Fibroblast of lung (primary cell): Measurements from ENCODE around the gene SERTAD3. TPM values are rescaled to one million over a fixed set of nuclear protein-coding genes. Genes with fewer than 3 reads are reported as not detected.

ENCODE experiments used
- DNase-seq, 2 donors: peaks; one replicate each; pipeline versions ENCODE4 v3.0.0 to v3.0.0-alpha.2; 2010; ENCODE audit warnings: low read depth in 2 of 2
- H2AFZ ChIP-seq: 2 replicates; pipeline ENCODE4 v1.5.1; 2012; ENCODE audit warnings: low read length, control low read depth, inconsistent platforms
- H3K27ac ChIP-seq: 2 replicates; pipeline ENCODE4 v1.5.1; 2011; ENCODE audit warnings: low read length, control low read depth; ENCODE audit not compliant: insufficient read depth
- H3K27me3 ChIP-seq: 2 replicates; pipeline ENCODE4 v1.5.1; 2011; ENCODE audit warnings: mild to moderate bottlenecking, low read length; ENCODE audit not compliant: control insufficient read depth, insufficient read depth
- H3K36me3 ChIP-seq: 2 replicates; pipeline ENCODE4 v1.5.1; 2011; ENCODE audit warnings: low read length; ENCODE audit not compliant: control insufficient read depth, insufficient read depth
- H3K4me1 ChIP-seq: 2 replicates; pipeline ENCODE4 v1.5.1; 2011; ENCODE audit warnings: low read length; ENCODE audit not compliant: control insufficient read depth, insufficient read depth; ENCODE audit errors: extremely low read depth
- H3K4me2 ChIP-seq: 2 replicates; pipeline ENCODE4 v1.5.1; 2011; ENCODE audit warnings: low read length, control low read depth; ENCODE audit not compliant: insufficient read depth; ENCODE audit errors: extremely low read depth
- H3K4me3 ChIP-seq, 4 experiments: fragments of 200-600 bp in 1 of 4; sonication (generic) in 1 of 4; replicated peaks in 1 of 4; 2 replicates each; pipeline ENCODE4 v1.5.1; 2011 to 2016; ENCODE audit warnings: low read length in 4 of 4, low read depth in 3 of 4, mild to moderate bottlenecking in 3 of 4, control low read depth in 2 of 4, inconsistent platforms in 1 of 4, mixed read lengths in 1 of 4; ENCODE audit not compliant: insufficient read depth in 1 of 4; ENCODE audit errors: control extremely low read depth in 1 of 4
- H3K79me2 ChIP-seq: 2 replicates; pipeline ENCODE4 v1.5.1; 2012; ENCODE audit warnings: mild to moderate bottlenecking, low read length, inconsistent platforms; ENCODE audit not compliant: control insufficient read depth, insufficient read depth
- H3K9ac ChIP-seq: 2 replicates; pipeline ENCODE4 v1.5.1; 2011; ENCODE audit warnings: mild to moderate bottlenecking, low read length, control low read depth; ENCODE audit not compliant: insufficient read depth
- H3K9me3 ChIP-seq: 2 replicates; pipeline ENCODE4 v1.5.1; 2012; ENCODE audit warnings: low read depth, low read length; ENCODE audit not compliant: control insufficient read depth, insufficient read depth
- H4K20me1 ChIP-seq: 2 replicates; pipeline ENCODE4 v1.5.1; 2011; ENCODE audit warnings: low read length; ENCODE audit not compliant: control insufficient read depth, insufficient read depth; ENCODE audit errors: extremely low read depth
- EZH2 ChIP-seq: IDR thresholded peaks from 2 replicates; pipeline ENCODE4 v1.5.1; 2012; ENCODE audit warnings: low read length, control low read depth, mild to moderate bottlenecking; ENCODE audit errors: missing control alignments
- polyA plus RNA-seq, 2 donors: library from polyadenylated mRNA; depleted of rRNA in 1 of 2; stranded (reverse) in 1 of 2; unstranded in 1 of 2; fragments of >200 nt; gene quantifications; 2 replicates each; pipeline ENCODE4 v1.2.1, GENCODE V29; 2011 to 2012; ENCODE audit warnings: missing spikeins in 1 of 2
- total RNA-seq: library from RNA; depleted of rRNA; stranded (reverse); fragments of >200 nt; gene quantifications from 2 replicates; pipeline ENCODE4 v1.2.1, GENCODE V29; 2014
- TF ChIP-seq, protein P1 (sequence below), 2 donors: IDR thresholded peaks in 1 of 2; conservative IDR thresholded peaks in 1 of 2; 1 replicate in 1 of 2; 2 replicates in 1 of 2; pipeline ENCODE4 v1.5.1; 2011 to 2012; ENCODE audit warnings: low read length in 2 of 2, control low read depth in 1 of 2, inconsistent platforms in 1 of 2, low read depth in 1 of 2, mild to moderate bottlenecking in 1 of 2

Gene SERTAD3
- total and polyA plus RNA-seq, 2 donors (not counting 1 experiment from before 2014, with no cell fraction given): 22.3 to 24.8 TPM

DNA sequence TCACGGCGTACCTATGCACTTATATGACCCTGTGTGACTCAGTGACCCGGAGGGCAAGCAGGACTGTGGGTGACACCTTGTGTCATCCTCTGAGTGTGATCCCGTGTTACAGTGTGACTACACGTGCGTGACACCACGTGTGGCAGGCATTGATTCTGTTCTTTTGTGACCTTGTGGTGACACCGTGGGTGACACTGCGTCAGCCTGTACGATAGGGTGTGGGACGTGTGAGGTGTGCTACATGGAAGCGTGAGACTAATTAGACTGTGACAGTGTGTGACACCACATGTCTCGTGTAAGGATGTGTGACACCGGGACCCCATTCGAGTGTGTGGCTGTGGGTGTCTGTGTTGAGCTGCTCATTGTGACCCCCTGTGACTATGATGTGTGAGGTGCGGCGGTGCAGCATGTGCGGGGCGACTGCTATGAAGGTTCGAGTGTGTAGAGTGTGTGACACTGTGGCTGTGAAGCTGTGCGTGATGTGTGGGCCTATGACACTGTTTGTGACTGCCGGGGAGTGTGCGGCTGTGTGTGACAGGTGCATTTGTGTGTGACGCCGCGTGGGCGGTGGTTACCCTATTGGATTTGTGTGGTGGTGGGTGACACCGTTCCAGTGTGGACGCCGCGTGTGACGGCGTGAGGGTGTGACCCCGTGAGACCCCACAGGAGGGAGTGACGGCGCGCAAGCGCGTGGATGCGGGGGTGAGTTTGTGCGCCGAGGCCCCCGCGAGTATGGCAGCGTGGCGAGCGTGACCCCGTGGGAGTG lies 22.3 kb upstream of the SERTAD3 start:
- Histone ChIP-seq H3K27ac (no peak overlapping the region), H3K79me2 (no peaks in the 10 kb centered on the region), H3K27me3 (no peaks in the 10 kb centered on the region), H3K4me1 (peaks cover 12% of the 10 kb centered on the region), H3K4me3 (peak overlapping the region in 3 of 4 experiments; percentile 28 to 50 (median 30)), H3K36me3 (no peaks in the 10 kb centered on the region), H3K9ac (no peak overlapping the region), H3K9me3 (no peaks in the 10 kb centered on the region), H3K4me2 (peak overlapping the region; percentile 87), H2AFZ (peak overlapping the region; percentile 3), H4K20me1 (no peaks in the 10 kb centered on the region)
- TF ChIP-seq, protein P1, sequence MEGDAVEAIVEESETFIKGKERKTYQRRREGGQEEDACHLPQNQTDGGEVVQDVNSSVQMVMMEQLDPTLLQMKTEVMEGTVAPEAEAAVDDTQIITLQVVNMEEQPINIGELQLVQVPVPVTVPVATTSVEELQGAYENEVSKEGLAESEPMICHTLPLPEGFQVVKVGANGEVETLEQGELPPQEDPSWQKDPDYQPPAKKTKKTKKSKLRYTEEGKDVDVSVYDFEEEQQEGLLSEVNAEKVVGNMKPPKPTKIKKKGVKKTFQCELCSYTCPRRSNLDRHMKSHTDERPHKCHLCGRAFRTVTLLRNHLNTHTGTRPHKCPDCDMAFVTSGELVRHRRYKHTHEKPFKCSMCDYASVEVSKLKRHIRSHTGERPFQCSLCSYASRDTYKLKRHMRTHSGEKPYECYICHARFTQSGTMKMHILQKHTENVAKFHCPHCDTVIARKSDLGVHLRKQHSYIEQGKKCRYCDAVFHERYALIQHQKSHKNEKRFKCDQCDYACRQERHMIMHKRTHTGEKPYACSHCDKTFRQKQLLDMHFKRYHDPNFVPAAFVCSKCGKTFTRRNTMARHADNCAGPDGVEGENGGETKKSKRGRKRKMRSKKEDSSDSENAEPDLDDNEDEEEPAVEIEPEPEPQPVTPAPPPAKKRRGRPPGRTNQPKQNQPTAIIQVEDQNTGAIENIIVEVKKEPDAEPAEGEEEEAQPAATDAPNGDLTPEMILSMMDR (conservative IDR thresholded peaks at IDR 0.05 in 1 of 2, IDR thresholded peaks at IDR 0.05 in 1 of 2; ENCODE audit: low read depth in 1 of 2, low read length in 2 of 2): no peak
- TF ChIP-seq EZH2: peak; percentile 87
- no peak for DNase-seq

DNA sequence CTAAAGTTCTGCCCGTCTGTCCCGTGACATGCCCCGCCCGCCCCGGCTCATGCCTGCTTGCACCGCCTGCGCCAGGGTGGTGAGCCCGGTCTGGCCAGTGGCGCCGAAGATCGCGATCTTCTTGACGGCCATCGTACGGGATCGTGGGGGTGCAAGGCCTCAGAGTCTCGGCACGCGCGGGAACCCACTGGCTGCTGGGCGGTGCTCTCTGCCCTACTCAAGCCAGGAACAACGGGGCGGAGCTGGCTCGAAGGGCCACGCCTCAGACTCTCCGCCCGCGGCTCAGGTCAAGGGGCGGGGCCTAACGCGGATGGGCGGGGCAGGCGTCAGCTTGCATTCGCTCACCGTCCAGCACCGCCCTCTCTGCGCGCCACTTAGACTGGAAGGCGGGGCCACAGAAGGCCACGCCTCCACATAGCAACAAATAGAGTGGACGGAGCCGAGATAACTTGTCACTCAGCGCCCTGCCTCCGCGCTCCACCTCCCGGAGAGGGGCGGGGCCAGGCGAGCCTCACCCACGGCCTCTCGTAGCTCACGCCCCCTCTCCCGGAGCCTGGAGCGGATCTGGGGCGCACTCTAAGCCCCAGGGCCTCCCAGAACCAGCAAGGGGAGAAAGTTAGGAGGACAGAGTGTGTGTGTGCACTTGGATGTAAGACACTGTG lies 21.6 kb upstream of the SERTAD3 start, which contains the start of gene BLVRB:
BLVRB (minus strand) TSS at position 189 of the 662 bp plus-strand sequence; CDS start at position 132, 57 bp downstream.
- no peaks in the 10 kb centered on the region for H3K27me3 ChIP-seq

More for the DNA sequence above, 21.6 kb upstream of the SERTAD3 start, which contains the start of gene BLVRB:
- Histone ChIP-seq H3K9ac (peak within 1 kb of the TSS; percentile 85), H3K9me3 (no peaks in the 10 kb centered on the region), H3K27ac (peak within 1 kb of the TSS; percentile 83), H4K20me1 (no peaks in the 10 kb centered on the region), H3K4me2 (peak within 1 kb of the TSS; percentile 92), H2AFZ (peak within 1 kb of the TSS; percentile 84), H3K4me3 (peak within 1 kb of the TSS; percentile 76 to 87 (median 80)), H3K36me3 (no peaks in the 10 kb centered on the region), H3K79me2 (no peaks in the 10 kb centered on the region), H3K4me1 (peaks cover 12% of the 10 kb centered on the region)
- TF ChIP-seq, protein P1 (conservative IDR thresholded peaks at IDR 0.05 in 1 of 2, IDR thresholded peaks at IDR 0.05 in 1 of 2; ENCODE audit: low read depth in 1 of 2, low read length in 2 of 2): no peak
- no peak for TF ChIP-seq EZH2
- peak; percentile 97 to 99 for DNase-seq
